Measurements from ENCODE around the gene RAB10.

GRCh38 chr2:26002632-26003310 lies 31.1 kb upstream of the RAB10 start:
- TF ChIP-seq, protein P1, sequence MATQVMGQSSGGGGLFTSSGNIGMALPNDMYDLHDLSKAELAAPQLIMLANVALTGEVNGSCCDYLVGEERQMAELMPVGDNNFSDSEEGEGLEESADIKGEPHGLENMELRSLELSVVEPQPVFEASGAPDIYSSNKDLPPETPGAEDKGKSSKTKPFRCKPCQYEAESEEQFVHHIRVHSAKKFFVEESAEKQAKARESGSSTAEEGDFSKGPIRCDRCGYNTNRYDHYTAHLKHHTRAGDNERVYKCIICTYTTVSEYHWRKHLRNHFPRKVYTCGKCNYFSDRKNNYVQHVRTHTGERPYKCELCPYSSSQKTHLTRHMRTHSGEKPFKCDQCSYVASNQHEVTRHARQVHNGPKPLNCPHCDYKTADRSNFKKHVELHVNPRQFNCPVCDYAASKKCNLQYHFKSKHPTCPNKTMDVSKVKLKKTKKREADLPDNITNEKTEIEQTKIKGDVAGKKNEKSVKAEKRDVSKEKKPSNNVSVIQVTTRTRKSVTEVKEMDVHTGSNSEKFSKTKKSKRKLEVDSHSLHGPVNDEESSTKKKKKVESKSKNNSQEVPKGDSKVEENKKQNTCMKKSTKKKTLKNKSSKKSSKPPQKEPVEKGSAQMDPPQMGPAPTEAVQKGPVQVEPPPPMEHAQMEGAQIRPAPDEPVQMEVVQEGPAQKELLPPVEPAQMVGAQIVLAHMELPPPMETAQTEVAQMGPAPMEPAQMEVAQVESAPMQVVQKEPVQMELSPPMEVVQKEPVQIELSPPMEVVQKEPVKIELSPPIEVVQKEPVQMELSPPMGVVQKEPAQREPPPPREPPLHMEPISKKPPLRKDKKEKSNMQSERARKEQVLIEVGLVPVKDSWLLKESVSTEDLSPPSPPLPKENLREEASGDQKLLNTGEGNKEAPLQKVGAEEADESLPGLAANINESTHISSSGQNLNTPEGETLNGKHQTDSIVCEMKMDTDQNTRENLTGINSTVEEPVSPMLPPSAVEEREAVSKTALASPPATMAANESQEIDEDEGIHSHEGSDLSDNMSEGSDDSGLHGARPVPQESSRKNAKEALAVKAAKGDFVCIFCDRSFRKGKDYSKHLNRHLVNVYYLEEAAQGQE (IDR thresholded peaks at IDR 0.05; ENCODE audit: unreplicated experiment), result no peak
- TF ChIP-seq, protein P2, sequence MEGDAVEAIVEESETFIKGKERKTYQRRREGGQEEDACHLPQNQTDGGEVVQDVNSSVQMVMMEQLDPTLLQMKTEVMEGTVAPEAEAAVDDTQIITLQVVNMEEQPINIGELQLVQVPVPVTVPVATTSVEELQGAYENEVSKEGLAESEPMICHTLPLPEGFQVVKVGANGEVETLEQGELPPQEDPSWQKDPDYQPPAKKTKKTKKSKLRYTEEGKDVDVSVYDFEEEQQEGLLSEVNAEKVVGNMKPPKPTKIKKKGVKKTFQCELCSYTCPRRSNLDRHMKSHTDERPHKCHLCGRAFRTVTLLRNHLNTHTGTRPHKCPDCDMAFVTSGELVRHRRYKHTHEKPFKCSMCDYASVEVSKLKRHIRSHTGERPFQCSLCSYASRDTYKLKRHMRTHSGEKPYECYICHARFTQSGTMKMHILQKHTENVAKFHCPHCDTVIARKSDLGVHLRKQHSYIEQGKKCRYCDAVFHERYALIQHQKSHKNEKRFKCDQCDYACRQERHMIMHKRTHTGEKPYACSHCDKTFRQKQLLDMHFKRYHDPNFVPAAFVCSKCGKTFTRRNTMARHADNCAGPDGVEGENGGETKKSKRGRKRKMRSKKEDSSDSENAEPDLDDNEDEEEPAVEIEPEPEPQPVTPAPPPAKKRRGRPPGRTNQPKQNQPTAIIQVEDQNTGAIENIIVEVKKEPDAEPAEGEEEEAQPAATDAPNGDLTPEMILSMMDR (conservative IDR thresholded peaks at IDR 0.05; ENCODE audit: low read depth in 2 of 2), result no peak
- TF ChIP-seq EZH2 (IDR thresholded peaks at IDR 0.05; ENCODE audit: low read depth, unreplicated experiment), result no peak
- TF ChIP-seq ZNF114 (CRISPR knock-in tag; IDR thresholded peaks at IDR 0.05), result no peak
- no peak for TF ChIP-seq CREB1 (CRISPR knock-in tag; IDR thresholded peaks at IDR 0.05; ENCODE audit: low read depth)
- no peak for TF ChIP-seq EZH2phosphoT487 (IDR thresholded peaks at IDR 0.05; ENCODE audit: unreplicated experiment)
- no peak for TF ChIP-seq ZNF331 (CRISPR knock-in tag; IDR thresholded peaks at IDR 0.05; ENCODE audit: low read depth)
- TF ChIP-seq ETS1 (IDR thresholded peaks at IDR 0.05), result no peak
- no peak for TF ChIP-seq POLR2AphosphoS5 (IDR thresholded peaks at IDR 0.05; ENCODE audit: low read depth)
- no peak for TF ChIP-seq STAT1 (IDR thresholded peaks at IDR 0.05; ENCODE audit: unreplicated experiment)
- TF ChIP-seq NANOG (IDR thresholded peaks at IDR 0.05; ENCODE audit: borderline replicate concordance), result no peak

All from GM23338 (cell line).